Renal cortical epithelial cell (primary cell): ENCODE measurements around the gene NUMBL. TPM values are rescaled to one million over a fixed set of nuclear protein-coding genes. Genes with fewer than 3 reads are reported as not detected.
"Not testable (repeated sequence)": the region's sequence is repeated elsewhere in the genome, so short reads cannot be mapped to it uniquely, and the experiment has no call there.

Experiments used
- DNase-seq: peaks from one replicate; pipeline ENCODE4 v3.0.0-alpha.2; 2011; ENCODE audit warnings: low read depth
- total RNA-seq: library from RNA; depleted of rRNA; stranded (reverse); fragments of >200 nt; gene quantifications from 2 replicates; pipeline ENCODE4 v1.2.3, GENCODE V29; 2014

The NUMBL gene
- total RNA-seq, 1 donor from 2014 or later = 31.0 TPM

DNA sequence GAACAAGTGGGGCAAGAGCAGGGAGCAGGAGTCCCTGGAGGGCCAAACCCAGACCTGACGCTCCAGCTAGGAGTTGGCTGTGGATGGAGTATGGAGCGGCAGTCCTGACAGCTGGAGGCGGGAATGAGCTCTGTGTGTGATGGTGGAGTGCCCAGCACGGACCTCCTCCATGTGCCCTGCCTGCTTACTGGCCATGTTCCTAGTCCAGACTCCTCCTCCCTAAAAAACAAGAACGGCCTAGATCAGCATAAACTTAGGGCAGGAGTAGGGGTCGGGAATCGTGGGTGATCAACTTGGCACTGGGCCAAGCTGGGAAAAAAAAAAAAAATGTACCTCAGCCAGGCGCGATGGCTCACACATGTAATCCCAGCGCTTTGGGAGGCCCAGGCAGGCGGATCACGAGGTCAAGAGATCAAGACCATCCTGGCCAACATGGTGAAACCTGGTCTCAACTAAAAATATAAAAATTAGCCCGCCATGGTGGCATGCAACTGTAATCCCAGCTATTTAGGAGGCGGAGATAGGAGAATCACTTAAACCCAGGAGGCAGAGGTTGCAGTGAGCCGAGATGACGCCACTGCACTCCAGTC, 59.8 kb downstream of the NUMBL start:
- no peak for DNase-seq

- no peak for DNase-seq
Observed at GRCh38 chr19:40629346-40629745, 61.1 kb downstream of the NUMBL start.

- no peak for DNase-seq
Observed at GRCh38 chr19:40627486-40628279, 62.8 kb downstream of the NUMBL start.

DNA sequence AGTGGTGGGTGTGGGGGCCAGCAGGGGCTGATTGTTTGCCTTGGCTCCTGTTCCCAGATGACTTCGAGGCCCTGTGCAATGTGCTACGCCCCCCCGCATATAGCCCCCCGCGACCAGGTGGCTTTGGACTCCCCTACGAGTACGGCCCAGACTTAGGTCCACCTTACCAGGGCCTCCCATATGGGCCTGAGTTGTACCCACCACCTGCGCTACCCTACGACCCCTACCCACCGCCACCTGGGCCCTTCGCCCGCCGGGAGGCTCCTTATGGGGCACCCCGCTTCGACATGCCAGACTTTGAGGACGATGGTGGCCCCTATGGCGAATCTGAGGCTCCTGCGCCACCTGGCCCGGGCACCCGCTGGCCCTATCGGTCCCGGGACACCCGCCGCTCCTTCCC, 63.5 kb downstream of the NUMBL start:
- DNase-seq = no peak

DNA sequence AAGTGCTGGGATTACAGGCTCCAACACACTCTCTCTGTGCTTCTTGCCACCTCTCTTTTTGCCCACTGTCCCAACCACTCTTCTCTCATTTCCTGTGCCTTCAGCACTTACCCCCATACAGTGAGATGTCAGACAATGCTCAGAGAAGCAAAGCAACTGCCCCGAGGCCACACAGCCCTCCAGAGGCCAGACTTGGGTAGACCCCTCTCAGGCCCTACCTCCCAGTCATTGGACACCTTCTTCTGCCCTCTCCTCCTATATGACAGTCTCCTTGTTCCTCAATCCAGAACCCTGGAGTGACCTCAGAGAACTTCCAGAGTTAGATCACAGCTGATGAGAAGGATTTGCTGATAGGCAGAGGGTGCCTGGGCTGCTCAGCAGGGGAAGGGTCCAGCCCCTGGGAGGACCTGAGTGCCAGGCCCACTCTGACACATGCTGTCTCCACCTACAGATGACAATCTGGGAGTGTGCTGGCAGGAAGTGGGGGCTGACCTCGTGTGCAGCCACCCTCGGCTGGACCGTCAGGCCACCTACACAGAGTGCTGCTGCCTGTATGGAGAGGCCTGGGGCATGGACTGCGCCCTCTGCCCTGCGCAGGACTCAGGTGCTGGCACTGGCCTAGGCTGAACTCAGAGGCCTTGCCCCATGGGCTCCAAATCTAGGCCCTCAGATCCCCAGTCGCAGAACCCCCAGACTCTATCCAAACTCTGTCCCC, 64.9 kb downstream of the NUMBL start:
- DNase-seq = no peak

DNA sequence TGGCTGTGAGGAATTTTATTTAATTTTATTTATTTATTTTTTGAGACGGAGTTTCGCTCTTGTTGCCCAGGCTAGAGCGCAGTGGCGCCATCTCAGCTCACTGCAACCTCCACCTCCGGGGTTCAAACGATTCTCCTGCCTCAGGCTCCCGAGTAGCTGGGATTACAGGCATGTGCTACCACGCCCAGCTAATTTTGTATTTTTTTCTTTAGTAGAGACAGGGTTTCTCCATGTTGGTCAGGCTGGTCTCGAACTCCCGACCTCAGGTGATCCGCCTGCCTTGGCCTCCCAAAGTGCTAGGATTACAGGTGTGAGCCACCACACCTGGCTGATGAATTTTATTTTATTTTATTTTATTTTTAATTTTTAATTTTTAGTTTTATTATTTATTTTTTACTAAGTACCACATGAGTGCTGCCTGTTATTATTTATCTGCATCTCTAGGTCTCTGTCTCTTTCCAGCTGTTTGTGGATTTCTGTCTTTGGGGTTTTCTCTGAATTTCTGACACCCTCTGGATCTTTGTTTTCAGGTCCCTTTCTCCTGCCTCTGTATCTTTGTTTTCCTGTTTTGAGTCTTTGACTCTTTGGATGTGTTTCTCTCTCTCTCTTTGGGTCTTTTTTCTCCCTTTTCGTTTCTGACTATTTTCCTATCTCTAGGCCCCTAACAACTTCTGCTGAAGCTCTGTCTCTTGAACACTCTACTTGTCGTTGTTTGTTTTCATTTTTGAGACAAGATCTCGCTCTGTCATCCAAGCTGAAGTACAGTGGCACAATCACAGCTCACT, 65.9 kb downstream of the NUMBL start:
- not testable (repeated sequence) for DNase-seq

DNA sequence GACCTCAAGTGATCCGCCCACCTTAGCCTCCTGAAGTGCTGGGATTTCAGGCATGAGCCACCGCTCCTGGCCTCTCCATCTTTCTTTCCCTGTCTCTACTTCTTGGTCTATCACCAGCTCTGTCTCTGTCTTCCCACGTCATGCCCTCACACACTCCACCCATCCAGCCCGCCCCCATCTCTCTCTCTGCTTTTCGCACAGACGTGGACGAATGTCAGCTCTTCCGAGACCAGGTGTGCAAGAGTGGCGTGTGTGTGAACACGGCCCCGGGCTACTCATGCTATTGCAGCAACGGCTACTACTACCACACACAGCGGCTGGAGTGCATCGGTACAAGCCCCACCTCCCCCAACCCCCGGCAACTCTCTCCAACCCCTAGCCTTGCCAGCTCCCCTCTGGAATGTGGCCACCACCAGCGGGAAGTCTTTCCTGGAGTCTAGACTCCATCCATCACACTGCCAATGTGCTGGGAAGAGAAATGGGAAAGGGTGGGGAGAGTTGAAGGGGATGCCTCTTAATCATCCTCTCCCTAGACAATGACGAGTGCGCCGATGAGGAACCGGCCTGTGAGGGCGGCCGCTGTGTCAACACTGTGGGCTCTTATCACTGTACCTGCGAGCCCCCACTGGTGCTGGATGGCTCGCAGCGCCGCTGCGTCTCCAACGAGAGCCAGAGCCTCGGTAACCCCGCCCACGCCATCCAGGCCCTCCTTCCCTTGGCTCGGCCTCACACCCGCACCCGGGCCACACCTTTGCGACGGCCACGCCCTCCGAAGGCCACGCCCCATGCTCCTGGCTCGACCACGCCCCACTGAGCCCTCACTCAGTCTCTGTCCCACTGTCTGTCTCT, 66.8 kb downstream of the NUMBL start:
- DNase-seq = no peak

DNA sequence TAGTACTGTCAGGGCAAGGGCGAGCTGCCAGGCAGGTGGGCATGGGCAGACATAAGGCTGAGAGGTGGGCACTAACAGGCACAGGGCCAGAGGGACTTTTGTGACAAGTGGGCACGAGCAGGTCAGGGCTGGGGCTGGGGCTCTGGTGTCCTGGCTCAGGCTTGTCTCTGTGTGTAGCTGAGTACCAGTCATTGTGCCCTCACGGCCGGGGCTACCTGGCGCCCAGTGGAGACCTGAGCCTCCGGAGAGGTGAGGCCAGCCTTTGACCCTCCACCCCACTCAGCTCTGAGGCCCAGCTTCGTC, 67.7 kb downstream of the NUMBL start:
- DNase-seq = no peak

GRCh38 chr19:40621966-40622772, 68.3 kb downstream of the NUMBL start:
- no peak for DNase-seq

GRCh38 chr19:40621283-40621682, 69.2 kb downstream of the NUMBL start:
- no peak for DNase-seq

DNA sequence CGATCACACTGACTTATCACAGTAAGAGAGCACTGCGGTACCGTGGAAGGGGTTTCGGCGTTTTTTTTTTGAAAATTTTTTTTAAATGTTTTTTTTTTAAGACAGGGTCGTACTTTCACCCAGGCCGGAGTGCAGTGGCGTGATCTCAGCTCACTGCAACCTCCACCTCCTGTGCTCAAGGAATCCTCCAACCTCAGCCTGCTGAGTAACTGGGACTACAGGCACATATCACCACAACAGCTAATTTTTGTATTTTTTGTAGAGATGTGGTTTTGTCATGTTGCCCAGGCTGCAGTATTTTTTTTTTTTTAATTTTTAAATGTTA, 70.3 kb downstream of the NUMBL start:
- DNase-seq = no peak

GRCh38 chr19:40619333-40620160, 70.9 kb downstream of the NUMBL start:
- no peak for DNase-seq

- DNase-seq = no peak
Observed at GRCh38 chr19:40617961-40618360, 72.5 kb downstream of the NUMBL start.

DNA sequence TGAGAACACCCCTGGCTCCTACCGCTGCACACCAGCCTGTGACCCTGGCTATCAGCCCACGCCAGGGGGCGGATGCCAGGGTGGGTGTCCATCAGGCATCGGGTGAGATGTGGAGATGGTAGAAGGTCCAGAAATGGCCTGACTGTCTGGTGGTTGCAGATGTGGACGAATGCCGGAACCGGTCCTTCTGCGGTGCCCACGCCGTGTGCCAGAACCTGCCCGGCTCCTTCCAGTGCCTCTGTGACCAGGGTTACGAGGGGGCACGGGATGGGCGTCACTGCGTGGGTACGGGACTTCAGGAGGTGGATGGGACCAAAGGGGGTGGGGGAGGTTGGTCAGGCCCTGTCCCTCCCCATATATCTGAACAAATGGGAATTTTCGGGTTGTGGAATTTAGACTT, 73.5 kb downstream of the NUMBL start:
- DNase-seq = no peak

DNA sequence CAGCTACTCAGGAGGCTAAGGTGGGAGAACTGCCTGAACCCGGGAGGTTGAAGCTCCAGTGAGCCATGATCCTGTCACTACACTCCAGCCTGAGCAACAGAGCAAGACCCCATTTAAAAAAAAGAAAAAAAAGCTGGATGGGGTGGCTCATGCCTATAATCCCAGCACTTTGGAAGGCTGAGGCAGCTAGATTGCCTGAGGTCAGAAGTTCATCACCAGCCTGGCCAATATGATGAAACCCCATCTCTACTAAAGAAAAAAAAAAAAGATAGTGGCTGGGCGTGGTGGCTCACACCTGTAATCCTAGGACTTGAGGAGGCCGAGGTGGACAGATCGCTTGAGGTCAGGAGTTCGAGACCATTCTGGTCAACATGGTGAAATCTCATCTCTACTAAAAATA, 74.3 kb downstream of the NUMBL start:
- no peak for DNase-seq

Other genes starting within 250 kb of the NUMBL start
- gene SERTAD3, start 246.3 kb downstream of the NUMBL start, total RNA-seq = 13.2 and 21.5 TPM in 2 replicates
- gene BLVRB, start 224.9 kb downstream of the NUMBL start, total RNA-seq = 43.0 and 59.6 TPM in 2 replicates
- 0.89 and 2.4 TPM in 2 replicates for gene SPTBN4, start 223.7 kb downstream of the NUMBL start, total RNA-seq
- gene SHKBP1, start 113.8 kb downstream of the NUMBL start, total RNA-seq = 32.8 and 53.5 TPM in 2 replicates
- gene LTBP4, start 89.3 kb downstream of the NUMBL start, total RNA-seq = 14.9 and 15.5 TPM in 2 replicates
- 18.6 and 44.0 TPM in 2 replicates for gene COQ8B, start 26.2 kb upstream of the NUMBL start, total RNA-seq
- gene ITPKC, start 26.5 kb upstream of the NUMBL start, total RNA-seq = 17.6 and 25.0 TPM in 2 replicates
- 0.35 and 4.5 TPM in 2 replicates for gene ACTMAP, start 59.8 kb upstream of the NUMBL start, total RNA-seq
- gene SNRPA, start 60.6 kb upstream of the NUMBL start, total RNA-seq = 17.4 and 20.5 TPM in 2 replicates
- not detected in 2 replicates for gene MIA, start 84.9 kb upstream of the NUMBL start, total RNA-seq
- 5.9 and 9.9 TPM in 2 replicates for gene RAB4B, start 87.6 kb upstream of the NUMBL start, total RNA-seq
- gene EGLN2, start 108.5 kb upstream of the NUMBL start, total RNA-seq = 76.1 and 89.3 TPM in 2 replicates
- gene CYP2A6, start 159.8 kb upstream of the NUMBL start, total RNA-seq = not detected in 2 replicates
- gene CYP2A7, start 191.6 kb upstream of the NUMBL start, total RNA-seq = not detected in 2 replicates